ENCODE results near the gene KIF26B.

KIF26B gene

DNA sequence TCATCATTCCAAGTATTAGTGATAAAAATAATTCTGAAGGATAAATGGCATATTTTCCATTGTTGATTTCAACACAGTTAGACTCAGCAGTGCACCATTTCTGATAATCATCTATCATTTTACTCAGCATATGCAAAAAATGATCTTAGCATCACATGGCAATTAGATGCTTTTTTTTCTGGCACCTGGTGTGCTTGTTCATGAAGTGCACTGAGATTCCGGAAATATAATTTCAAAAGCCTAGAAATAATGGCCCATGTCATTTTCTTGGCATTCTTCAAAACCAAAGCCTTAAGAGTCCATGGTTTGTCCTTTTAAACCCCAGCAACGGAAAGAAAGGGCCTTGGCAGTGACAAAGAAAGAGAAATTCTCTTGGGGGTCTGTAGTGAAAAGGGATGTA, 278.8 kb downstream of the KIF26B start:
- Histone ChIP-seq H3K9ac (ENCODE audit: low read length in 5 of 5) (no peak overlapping the region), H3K27ac (ENCODE audit: low read depth, low read length) (no peak overlapping the region), H3K4me3 (ENCODE audit: low read depth in 1 of 5, low read length in 5 of 5) (no peak overlapping the region), H3K27me3 (ENCODE audit: control insufficient read depth in 5 of 5, insufficient read depth in 4 of 5, low read length in 5 of 5) (peaks cover 0 to 13% (median 6%) of the 10 kb centered on the region in 5 donors), H3K36me3 (ENCODE audit: control insufficient read depth in 5 of 5, insufficient read depth in 5 of 5, low read length in 5 of 5) (no peaks in the 10 kb centered on the region), H3K4me1 (ENCODE audit: control insufficient read depth in 5 of 5, insufficient read depth in 5 of 5, low read length in 5 of 5) (no peaks in the 10 kb centered on the region), H3K9me3 (ENCODE audit: control insufficient read depth in 5 of 5, low read length in 5 of 5) (peaks cover 0 to 2% (median 0%) of the 10 kb centered on the region in 5 donors)

DNA sequence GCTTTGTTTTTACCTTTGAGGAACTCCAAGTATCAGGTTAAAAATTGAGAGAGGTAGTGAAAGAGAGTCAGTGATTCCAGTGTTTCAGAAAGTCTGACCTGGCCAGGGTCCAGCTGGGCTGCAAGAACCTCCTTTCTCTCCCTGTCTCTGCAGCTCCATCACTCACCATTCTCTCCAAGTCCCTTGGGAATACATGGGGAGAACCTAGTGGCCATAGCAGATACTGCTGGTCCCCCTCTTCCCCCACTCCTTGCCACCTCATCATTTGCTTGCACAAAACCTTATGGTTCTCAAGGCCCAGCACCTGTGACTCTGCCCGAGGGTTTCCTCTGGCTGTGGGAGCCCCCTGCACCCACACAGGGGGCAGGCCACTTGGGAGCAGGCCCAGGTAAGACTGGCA, 279.5 kb downstream of the KIF26B start:
- Histone ChIP-seq H3K9me3 (ENCODE audit: control insufficient read depth in 5 of 5, low read length in 5 of 5) (peaks cover 0 to 2% (median 0%) of the 10 kb centered on the region in 5 donors), H3K4me3 (ENCODE audit: low read depth in 1 of 5, low read length in 5 of 5) (no peak overlapping the region), H3K27ac (ENCODE audit: low read depth, low read length) (no peak overlapping the region), H3K9ac (ENCODE audit: low read length in 5 of 5) (no peak overlapping the region), H3K27me3 (ENCODE audit: control insufficient read depth in 5 of 5, insufficient read depth in 4 of 5, low read length in 5 of 5) (peaks cover 0 to 18% (median 6%) of the 10 kb centered on the region in 5 donors), H3K36me3 (ENCODE audit: control insufficient read depth in 5 of 5, insufficient read depth in 5 of 5, low read length in 5 of 5) (no peaks in the 10 kb centered on the region), H3K4me1 (ENCODE audit: control insufficient read depth in 5 of 5, insufficient read depth in 5 of 5, low read length in 5 of 5) (no peaks in the 10 kb centered on the region)

DNA sequence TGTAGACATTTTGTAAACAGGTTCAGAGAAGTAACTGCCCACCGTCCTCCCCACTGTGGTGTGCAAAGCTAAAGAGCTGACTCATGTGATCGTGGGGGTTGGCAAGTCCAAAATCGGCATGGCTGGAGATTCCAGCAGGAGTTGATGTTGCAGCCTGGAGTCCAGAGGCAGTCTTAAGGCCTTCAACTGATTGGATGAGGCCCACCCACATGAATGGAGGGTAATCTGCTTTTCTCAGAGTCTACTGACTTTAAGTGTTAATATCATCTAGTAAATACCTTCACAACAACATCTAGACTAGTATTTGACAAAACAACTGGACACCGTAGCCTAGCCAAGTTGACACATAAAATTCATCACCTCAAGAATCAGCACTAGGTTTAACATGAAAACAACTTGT, 281.6 kb downstream of the KIF26B start:
- Histone ChIP-seq H3K36me3 (ENCODE audit: control insufficient read depth in 5 of 5, insufficient read depth in 5 of 5, low read length in 5 of 5) (no peaks in the 10 kb centered on the region), H3K4me1 (ENCODE audit: control insufficient read depth in 5 of 5, insufficient read depth in 5 of 5, low read length in 5 of 5) (no peaks in the 10 kb centered on the region), H3K9me3 (ENCODE audit: control insufficient read depth in 5 of 5, low read length in 5 of 5) (peaks cover 0 to 2% (median 0%) of the 10 kb centered on the region in 5 donors), H3K9ac (ENCODE audit: low read length in 5 of 5) (no peak overlapping the region), H3K27me3 (ENCODE audit: control insufficient read depth in 5 of 5, insufficient read depth in 4 of 5, low read length in 5 of 5) (peaks cover 6 to 25% (median 13%) of the 10 kb centered on the region in 5 donors), H3K27ac (ENCODE audit: low read depth, low read length) (no peak overlapping the region), H3K4me3 (ENCODE audit: low read depth in 1 of 5, low read length in 5 of 5) (no peak overlapping the region)

DNA sequence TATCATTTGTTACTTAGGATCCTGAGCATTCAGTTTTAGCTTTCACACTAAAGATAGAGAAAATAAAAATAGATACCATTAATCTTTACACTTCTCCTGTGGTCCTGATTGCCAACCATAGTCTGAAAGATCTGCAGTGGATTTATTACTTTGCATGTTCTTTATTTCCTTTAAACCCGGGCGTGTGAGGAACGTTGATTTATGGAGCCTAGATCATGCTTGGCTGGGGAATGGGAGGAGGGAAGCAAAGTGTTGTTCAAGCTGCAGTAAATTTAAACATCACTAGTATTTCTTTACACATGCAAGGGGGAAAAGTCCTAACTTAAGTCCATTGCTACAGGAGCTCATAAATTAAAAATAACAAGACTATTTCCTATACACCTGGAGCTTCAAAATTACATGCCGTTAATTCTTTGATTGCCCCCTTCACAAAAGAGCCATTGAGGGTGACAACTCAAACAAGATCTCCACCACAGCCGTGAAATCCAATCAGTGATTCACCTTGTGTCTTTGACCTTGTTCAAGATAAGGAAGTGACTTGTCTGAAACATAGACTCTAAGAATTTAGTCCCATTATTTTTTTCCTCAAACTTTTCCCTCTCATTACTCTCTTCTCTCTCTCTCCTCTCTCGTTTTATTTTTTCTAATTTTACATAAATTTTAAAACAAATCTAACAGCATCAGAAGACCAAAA, 282.7 kb downstream of the KIF26B start:
- H3K9me3 ChIP-seq (ENCODE audit: control insufficient read depth in 5 of 5, low read length in 5 of 5): peaks cover 0 to 2% (median 0%) of the 10 kb centered on the region in 5 donors
- H3K4me1 ChIP-seq (ENCODE audit: control insufficient read depth in 5 of 5, insufficient read depth in 5 of 5, low read length in 5 of 5): peaks cover 0 to 5% (median 0%) of the 10 kb centered on the region in 5 donors
- no peak overlapping the region for H3K27ac ChIP-seq (ENCODE audit: low read depth, low read length)
- H3K27me3 ChIP-seq (ENCODE audit: control insufficient read depth in 5 of 5, insufficient read depth in 4 of 5, low read length in 5 of 5): peaks cover 10 to 29% (median 12%) of the 10 kb centered on the region in 5 donors
- no peak overlapping the region for H3K4me3 ChIP-seq (ENCODE audit: low read depth in 1 of 5, low read length in 5 of 5)
- H3K36me3 ChIP-seq (ENCODE audit: control insufficient read depth in 5 of 5, insufficient read depth in 5 of 5, low read length in 5 of 5): no peaks in the 10 kb centered on the region
- no peak overlapping the region for H3K9ac ChIP-seq (ENCODE audit: low read length in 5 of 5)

DNA sequence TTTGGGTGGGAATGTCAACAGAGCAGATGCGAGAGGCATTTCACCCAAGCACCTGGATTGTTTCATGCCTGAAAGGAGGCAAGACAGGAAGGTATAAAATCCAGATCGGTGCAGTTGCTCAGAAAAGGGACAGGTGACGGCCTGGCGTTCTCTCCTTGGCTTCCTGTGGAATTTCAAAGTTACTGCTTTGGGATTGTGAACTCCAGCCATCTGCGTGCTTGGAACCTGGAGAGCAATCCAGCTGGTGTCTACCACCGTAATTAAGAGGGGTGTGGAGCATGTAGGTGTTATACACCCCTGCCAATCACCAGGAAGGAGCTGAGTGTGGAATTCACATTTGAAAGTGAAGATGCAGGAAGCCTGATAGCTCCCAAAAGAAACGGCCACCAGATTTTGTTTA, 286.1 kb downstream of the KIF26B start:
- H3K27ac ChIP-seq (ENCODE audit: low read depth, low read length): no peak overlapping the region
- no peaks in the 10 kb centered on the region for H3K36me3 ChIP-seq (ENCODE audit: control insufficient read depth in 5 of 5, insufficient read depth in 5 of 5, low read length in 5 of 5)
- H3K27me3 ChIP-seq (ENCODE audit: control insufficient read depth in 5 of 5, insufficient read depth in 4 of 5, low read length in 5 of 5): peaks cover 4 to 25% (median 10%) of the 10 kb centered on the region in 5 donors
- H3K4me1 ChIP-seq (ENCODE audit: control insufficient read depth in 5 of 5, insufficient read depth in 5 of 5, low read length in 5 of 5): peaks cover 0 to 5% (median 0%) of the 10 kb centered on the region in 5 donors
- peaks cover 0 to 2% (median 0%) of the 10 kb centered on the region in 5 donors for H3K9me3 ChIP-seq (ENCODE audit: control insufficient read depth in 5 of 5, low read length in 5 of 5)
- H3K4me3 ChIP-seq (ENCODE audit: low read depth in 1 of 5, low read length in 5 of 5): no peak overlapping the region
- no peak overlapping the region for H3K9ac ChIP-seq (ENCODE audit: low read length in 5 of 5)

DNA sequence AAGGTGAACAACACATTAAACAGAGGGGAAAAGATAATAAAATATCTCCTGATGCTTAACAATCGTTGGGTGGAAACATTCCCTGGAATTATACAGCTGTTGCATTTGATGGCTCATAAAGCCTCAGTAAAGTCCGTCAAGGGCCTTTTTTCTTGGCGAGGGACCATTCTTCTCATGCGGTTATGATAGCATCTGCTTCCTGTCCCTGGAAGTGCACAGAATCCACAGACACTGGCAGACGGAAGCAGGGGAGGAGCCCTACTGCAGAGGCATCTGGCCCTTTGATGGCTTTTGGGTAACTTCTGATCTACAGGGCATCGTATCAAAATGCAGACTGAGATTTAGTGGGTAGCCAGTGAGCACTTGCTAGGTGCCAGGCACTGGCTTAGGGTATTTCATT, 286.9 kb downstream of the KIF26B start:
- H3K4me3 ChIP-seq (ENCODE audit: low read depth in 1 of 5, low read length in 5 of 5): no peak overlapping the region
- no peak overlapping the region for H3K9ac ChIP-seq (ENCODE audit: low read length in 5 of 5)
- H3K27ac ChIP-seq (ENCODE audit: low read depth, low read length): no peak overlapping the region
- no peaks in the 10 kb centered on the region for H3K36me3 ChIP-seq (ENCODE audit: control insufficient read depth in 5 of 5, insufficient read depth in 5 of 5, low read length in 5 of 5)
- peaks cover 4 to 22% (median 10%) of the 10 kb centered on the region in 5 donors for H3K27me3 ChIP-seq (ENCODE audit: control insufficient read depth in 5 of 5, insufficient read depth in 4 of 5, low read length in 5 of 5)
- peaks cover 0 to 2% (median 0%) of the 10 kb centered on the region in 5 donors for H3K9me3 ChIP-seq (ENCODE audit: control insufficient read depth in 5 of 5, low read length in 5 of 5)
- H3K4me1 ChIP-seq (ENCODE audit: control insufficient read depth in 5 of 5, insufficient read depth in 5 of 5, low read length in 5 of 5): peaks cover 0 to 5% (median 0%) of the 10 kb centered on the region in 5 donors

DNA sequence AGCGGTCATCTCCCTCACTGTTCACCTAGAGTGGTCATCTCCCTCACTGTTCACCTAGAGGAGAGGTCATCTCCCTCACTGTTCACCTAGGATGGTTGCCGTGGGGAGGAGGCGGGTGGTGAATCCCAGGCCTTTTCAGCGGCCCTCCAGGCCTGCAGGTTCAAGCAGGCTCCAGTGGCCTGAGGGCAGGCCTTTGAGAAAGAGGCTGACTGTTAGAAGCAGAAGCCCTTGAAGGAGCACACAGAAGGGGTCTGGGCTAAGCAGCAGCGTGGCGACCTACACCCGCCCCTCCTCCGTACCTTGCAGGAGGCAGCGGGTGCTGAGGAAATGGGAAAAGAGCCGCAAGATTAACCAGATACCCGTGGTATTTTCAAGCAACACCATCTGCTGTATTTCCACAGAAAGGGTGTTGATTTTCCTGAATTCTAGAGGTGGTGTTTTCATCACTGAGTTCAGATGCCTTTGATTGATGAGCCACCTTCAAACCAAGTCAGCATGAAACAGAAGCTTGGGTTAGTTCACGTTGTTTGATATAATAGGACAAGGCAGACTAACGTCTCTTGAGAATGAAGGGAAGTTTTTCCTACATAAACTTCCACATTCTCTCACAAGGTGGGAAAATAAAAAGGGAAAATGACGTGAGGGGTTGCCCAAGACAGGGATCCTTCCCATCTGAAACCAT, 289.5 kb downstream of the KIF26B start:
- Histone ChIP-seq H3K9me3 (ENCODE audit: control insufficient read depth in 5 of 5, low read length in 5 of 5) (peaks cover 0 to 2% (median 0%) of the 10 kb centered on the region in 5 donors), H3K27me3 (ENCODE audit: control insufficient read depth in 5 of 5, insufficient read depth in 4 of 5, low read length in 5 of 5) (peaks cover 4 to 11% (median 8%) of the 10 kb centered on the region in 5 donors), H3K4me3 (ENCODE audit: low read depth in 1 of 5, low read length in 5 of 5) (no peak overlapping the region), H3K9ac (ENCODE audit: low read length in 5 of 5) (no peak overlapping the region), H3K36me3 (ENCODE audit: control insufficient read depth in 5 of 5, insufficient read depth in 5 of 5, low read length in 5 of 5) (no peaks in the 10 kb centered on the region), H3K27ac (ENCODE audit: low read depth, low read length) (no peak overlapping the region), H3K4me1 (ENCODE audit: control insufficient read depth in 5 of 5, insufficient read depth in 5 of 5, low read length in 5 of 5) (peaks cover 0 to 5% (median 0%) of the 10 kb centered on the region in 5 donors)

DNA sequence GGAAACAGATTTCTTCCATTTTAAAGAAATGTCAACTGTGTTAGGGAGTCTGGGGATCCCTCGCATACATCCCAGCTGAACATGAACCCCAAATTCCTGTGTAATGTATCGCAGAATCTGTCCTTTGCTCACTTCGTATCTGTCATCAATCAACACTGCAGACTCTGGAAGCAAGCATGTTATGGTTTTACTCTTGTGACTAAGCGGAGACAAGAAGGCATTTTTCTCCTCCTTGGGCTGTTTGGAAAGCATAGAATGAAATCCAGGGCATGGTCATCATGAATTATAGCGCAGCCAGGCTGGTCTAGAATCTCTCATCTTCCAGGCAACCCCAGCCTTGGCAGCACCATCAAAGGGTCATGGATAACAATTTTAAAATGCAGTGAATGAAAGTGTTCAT, 290.2 kb downstream of the KIF26B start:
- H3K4me3 ChIP-seq (ENCODE audit: low read depth in 1 of 5, low read length in 5 of 5): no peak overlapping the region

DNA sequence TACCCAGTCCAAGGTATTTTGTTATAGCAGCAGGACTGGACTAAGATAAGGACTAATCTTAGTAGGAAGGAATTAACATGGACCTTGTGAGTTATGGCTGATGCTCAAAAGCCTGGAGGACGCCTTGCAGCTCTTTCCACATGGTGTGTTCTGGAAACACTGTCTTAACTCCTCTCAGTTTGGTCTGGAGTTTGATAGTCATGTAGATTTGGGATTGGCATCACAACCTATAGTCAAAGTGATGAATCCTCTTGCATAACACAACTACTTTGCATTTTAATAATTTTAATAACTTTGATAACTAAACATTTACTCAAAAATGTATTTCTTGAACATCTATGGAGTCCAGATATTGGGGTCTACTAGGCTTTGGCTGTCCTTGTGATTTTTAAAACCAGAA, 293.7 kb downstream of the KIF26B start:
- Histone ChIP-seq H3K27me3 (ENCODE audit: control insufficient read depth in 5 of 5, insufficient read depth in 4 of 5, low read length in 5 of 5) (no peaks in the 10 kb centered on the region), H3K36me3 (ENCODE audit: control insufficient read depth in 5 of 5, insufficient read depth in 5 of 5, low read length in 5 of 5) (no peaks in the 10 kb centered on the region), H3K27ac (ENCODE audit: low read depth, low read length) (no peak overlapping the region), H3K4me1 (ENCODE audit: control insufficient read depth in 5 of 5, insufficient read depth in 5 of 5, low read length in 5 of 5) (no peaks in the 10 kb centered on the region), H3K9me3 (ENCODE audit: control insufficient read depth in 5 of 5, low read length in 5 of 5) (peaks cover 0 to 2% (median 0%) of the 10 kb centered on the region in 5 donors), H3K9ac (ENCODE audit: low read length in 5 of 5) (no peak overlapping the region), H3K4me3 (ENCODE audit: low read depth in 1 of 5, low read length in 5 of 5) (no peak overlapping the region)

More for the DNA sequence above, 290.2 kb downstream of the KIF26B start:
- Histone ChIP-seq H3K9me3 (ENCODE audit: control insufficient read depth in 5 of 5, low read length in 5 of 5) (peaks cover 0 to 2% (median 0%) of the 10 kb centered on the region in 5 donors), H3K27me3 (ENCODE audit: control insufficient read depth in 5 of 5, insufficient read depth in 4 of 5, low read length in 5 of 5) (peaks cover 4 to 11% (median 8%) of the 10 kb centered on the region in 5 donors), H3K9ac (ENCODE audit: low read length in 5 of 5) (no peak overlapping the region), H3K36me3 (ENCODE audit: control insufficient read depth in 5 of 5, insufficient read depth in 5 of 5, low read length in 5 of 5) (no peaks in the 10 kb centered on the region), H3K4me1 (ENCODE audit: control insufficient read depth in 5 of 5, insufficient read depth in 5 of 5, low read length in 5 of 5) (peaks cover 0 to 5% (median 0%) of the 10 kb centered on the region in 5 donors), H3K27ac (ENCODE audit: low read depth, low read length) (no peak overlapping the region)

DNA sequence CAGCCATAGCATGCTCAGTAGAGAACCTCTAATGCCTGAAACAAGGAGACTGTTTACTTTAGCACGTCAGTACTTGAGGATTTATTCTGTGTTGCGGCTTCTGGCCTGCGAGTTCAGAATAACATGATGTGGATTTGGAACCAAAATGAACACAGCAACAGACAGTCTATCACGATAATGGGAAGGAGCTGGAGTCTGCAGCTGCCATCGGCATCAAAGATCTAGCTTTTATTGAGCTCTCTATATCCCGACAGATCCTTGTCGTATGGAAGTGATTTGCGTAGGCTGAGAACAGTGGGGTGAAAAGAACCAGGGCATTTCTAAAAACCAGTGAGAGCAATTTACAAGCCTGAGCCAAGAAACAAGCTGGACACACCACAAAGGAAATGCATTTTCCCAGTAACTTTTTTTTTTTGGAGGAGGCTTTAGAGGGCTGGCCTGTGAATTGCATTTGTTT, 294.2 kb downstream of the KIF26B start:
- Histone ChIP-seq H3K36me3 (ENCODE audit: control insufficient read depth in 5 of 5, insufficient read depth in 5 of 5, low read length in 5 of 5) (no peaks in the 10 kb centered on the region), H3K27ac (ENCODE audit: low read depth, low read length) (no peak overlapping the region), H3K4me1 (ENCODE audit: control insufficient read depth in 5 of 5, insufficient read depth in 5 of 5, low read length in 5 of 5) (no peaks in the 10 kb centered on the region), H3K4me3 (ENCODE audit: low read depth in 1 of 5, low read length in 5 of 5) (no peak overlapping the region), H3K27me3 (ENCODE audit: control insufficient read depth in 5 of 5, insufficient read depth in 4 of 5, low read length in 5 of 5) (no peaks in the 10 kb centered on the region), H3K9me3 (ENCODE audit: control insufficient read depth in 5 of 5, low read length in 5 of 5) (peaks cover 0 to 2% (median 0%) of the 10 kb centered on the region in 5 donors), H3K9ac (ENCODE audit: low read length in 5 of 5) (no peak overlapping the region)
